HuH-7 (cell line): ENCODE measurements around the gene TNFRSF19.

Source experiments
- DNase-seq: peaks from one replicate; pipeline ENCODE4 v3.0.0; 2011; ENCODE audit warnings: low spot score

TNFRSF19 gene

DNA sequence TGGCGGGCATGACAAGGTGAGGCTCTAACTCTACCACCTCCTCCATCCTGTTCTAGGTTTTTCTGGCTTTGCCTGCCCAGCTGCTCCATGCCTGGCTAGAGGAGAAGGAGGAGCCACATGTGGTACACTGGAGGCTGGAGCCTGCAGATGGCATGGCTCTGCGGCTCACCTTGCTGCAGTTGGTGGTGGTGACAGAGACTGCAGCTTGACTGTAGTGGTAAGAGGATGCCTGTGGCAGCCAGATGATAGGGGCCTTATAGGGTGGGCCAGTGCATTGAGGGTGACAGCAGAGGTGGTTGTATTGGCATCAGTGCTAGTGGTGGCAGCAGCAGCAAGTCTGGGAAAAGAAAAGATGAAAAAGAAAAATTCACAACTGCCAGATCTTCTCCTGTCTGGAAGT lies 146.2 kb downstream of the TNFRSF19 start:
- no peak for DNase-seq

GRCh38 chr13:23718996-23719395 lies 148.8 kb downstream of the TNFRSF19 start:
- no peak for DNase-seq

DNA sequence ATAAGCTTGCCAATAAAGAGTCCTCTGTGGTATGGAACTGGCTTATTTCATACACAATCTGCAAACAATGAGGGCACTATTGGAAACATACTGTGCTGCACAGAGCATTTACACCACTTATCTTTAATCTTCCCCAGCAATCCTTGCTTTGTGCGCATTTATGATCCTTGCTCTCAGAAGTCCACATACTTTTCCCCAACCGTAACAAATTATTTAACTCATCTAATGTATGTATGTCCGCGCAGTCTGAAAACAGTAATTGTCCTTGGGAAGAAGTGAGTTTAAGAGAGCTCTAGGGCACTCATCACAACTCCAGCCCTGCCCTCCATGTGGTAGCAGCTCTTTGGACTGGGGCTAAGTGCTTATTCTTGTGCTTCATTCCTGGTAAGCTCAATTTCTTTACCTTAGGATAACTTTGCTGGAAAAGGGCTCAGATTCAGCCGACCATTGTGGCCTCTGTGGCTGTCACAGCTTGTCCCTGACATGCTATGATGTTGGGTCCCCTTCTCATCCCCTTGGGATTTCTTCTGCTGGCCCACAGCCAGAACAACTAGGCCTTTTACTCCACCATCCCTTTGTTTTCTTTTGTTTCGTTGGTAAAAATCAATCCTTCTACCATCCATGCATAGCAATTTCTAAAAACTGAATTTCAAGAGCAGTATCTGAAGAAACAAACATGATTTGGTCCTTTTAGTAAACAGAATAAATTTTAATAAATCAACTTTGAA lies 152.7 kb downstream of the TNFRSF19 start:
- no peak for DNase-seq

DNA sequence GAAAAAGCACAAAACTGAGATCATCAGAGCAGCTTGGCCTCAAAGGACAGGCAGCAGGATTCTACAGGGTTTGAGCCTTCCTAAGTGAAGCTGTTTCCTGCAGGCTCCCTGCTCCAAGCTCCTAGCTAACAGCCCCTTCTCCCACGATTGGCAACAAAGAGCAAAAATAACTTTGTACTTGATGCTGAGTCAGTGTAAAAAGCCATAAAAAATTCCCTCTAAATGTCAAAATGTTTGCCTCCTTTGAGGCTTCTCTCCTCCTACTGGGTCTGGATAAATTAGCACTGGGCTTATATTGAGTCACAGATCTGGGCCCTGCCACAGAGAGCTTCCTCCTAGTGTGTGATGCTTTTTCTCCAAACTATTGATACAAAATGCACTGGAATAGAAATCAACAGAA lies 153.3 kb downstream of the TNFRSF19 start:
- DNase-seq = no peak

- no peak for DNase-seq
Measured at GRCh38 chr13:23724196-23724970, 154.2 kb downstream of the TNFRSF19 start.
